Activated CD8-positive, alpha-beta T cell treated with anti-CD3 and anti-CD28 coated beads, Interleukin-2, amount 10 ng/mL, durations not matched to agents 7 days and 5 days (primary cell): Measurements from ENCODE around the gene YTHDC1. TPM values are rescaled to one million over a fixed set of nuclear protein-coding genes. Genes with fewer than 3 reads are reported as not detected.

Experiments used
- ATAC-seq: fragments of 150-1000 bp; cut with Tn5 transposase; one replicate; pipeline ENCODE4 v1.10.0; 2021; ENCODE audit warnings: moderate library complexity
- CTCF ChIA-PET: fragments of 350-600 bp; sonication (Branson Sonifier 250); formaldehyde crosslinking; loops from one replicate; lab custom pipeline; 2021; ENCODE audit warnings: antibody characterized with exemption; lab: Charles Lee
- POLR2A ChIA-PET: fragments of 350-600 bp; sonication (Branson Sonifier 250); formaldehyde crosslinking; loops from one replicate; lab custom pipeline; 2021; ENCODE audit warnings: antibody characterized with exemption; lab: Charles Lee
- DNase-seq: peaks from one replicate; pipeline ENCODE4 v3.0.0-alpha.2; 2020
- H3K27ac Mint-ChIP-seq: one replicate; pipeline ENCODE4 v1.8.0; 2021; ENCODE audit warnings: mild to moderate bottlenecking, mixed read lengths
- H3K27me3 Mint-ChIP-seq: one replicate; pipeline ENCODE4 v1.8.0; 2021; ENCODE audit warnings: low read depth, mixed read lengths
- H3K36me3 Mint-ChIP-seq: one replicate; pipeline ENCODE4 v1.8.0; 2021; ENCODE audit warnings: low read depth, mixed read lengths
- H3K4me1 Mint-ChIP-seq: one replicate; pipeline ENCODE4 v1.8.0; 2021; ENCODE audit warnings: low read depth, mixed read lengths
- H3K4me3 Mint-ChIP-seq: one replicate; pipeline ENCODE4 v1.8.0; 2021; ENCODE audit warnings: mild to moderate bottlenecking, mixed read lengths
- H3K9me3 Mint-ChIP-seq: one replicate; pipeline ENCODE4 v1.8.0; 2022; ENCODE audit warnings: mixed read lengths; ENCODE audit not compliant: insufficient read depth
- total RNA-seq, 2 experiments: library from RNA; stranded (reverse); gene quantifications; one replicate each; pipeline ENCODE4 v1.2.3, GENCODE V29; 2021

Gene YTHDC1
- total RNA-seq, 2 experiments from 2014 or later: 69.3 to 70.3 TPM

DNA sequence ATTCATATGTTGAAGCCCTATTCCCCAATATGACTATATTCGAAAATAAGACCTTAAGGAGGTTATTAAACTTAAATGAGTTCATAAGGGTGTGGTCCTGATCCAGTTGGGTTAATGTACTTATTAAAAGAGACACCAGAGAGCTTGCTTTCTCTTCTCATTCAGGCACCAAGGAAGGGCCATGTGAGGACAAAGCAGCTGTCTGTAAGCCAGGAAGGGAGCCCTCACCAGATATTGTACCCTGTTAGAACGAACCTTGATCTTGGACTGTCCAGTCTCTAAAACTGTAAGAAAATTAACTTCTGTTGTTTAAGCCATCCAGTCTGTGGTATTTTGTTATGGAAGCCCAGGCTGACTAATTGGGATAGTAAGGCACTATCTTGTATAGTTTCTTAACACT lies 9.1 kb upstream of the YTHDC1 start:
- no peak overlapping the region for H3K4me3 Mint-ChIP-seq
- H3K27me3 Mint-ChIP-seq: peaks cover 16% of the 10 kb centered on the region
- DNase-seq: no peak
- no peaks in the 10 kb centered on the region for H3K36me3 Mint-ChIP-seq
- CTCF ChIA-PET: no interaction called here
- H3K4me1 Mint-ChIP-seq: peaks cover 12% of the 10 kb centered on the region
- no peaks in the 10 kb centered on the region for H3K9me3 Mint-ChIP-seq
- peak overlapping the region; percentile 31 for H3K27ac Mint-ChIP-seq
- POLR2A ChIA-PET: interaction anchor here (0.9 kb wide), 1 partner anchor 10 kb away, joined by 3 read pairs; no protein-coding TSS in a partner anchor
- no peak for ATAC-seq

DNA sequence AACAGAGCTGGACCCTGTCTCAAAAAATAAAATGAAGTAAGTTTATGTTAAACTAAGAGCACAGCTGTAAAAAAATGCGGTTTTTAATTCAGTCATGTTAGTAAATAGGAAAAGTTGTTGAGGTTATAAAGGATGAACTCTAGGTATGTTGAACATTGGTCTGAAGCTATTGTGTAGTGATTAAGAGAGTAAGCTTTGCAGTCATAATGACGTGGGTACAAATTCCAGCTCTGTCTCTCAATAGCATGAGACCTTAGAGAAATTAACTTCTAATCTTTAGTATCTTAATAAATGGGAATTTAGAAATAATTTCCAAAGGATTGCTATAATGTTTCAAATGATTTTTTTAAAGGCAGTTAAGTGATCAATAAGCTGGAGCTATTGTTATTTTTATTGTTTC lies 2.9 kb upstream of the YTHDC1 start:
- peaks cover 14% of the 10 kb centered on the region for H3K27me3 Mint-ChIP-seq
- ChIA-PET POLR2A (interaction anchor here (0.6 kb wide), 1 partner anchor 30 kb away, joined by 3 read pairs; no protein-coding TSS in a partner anchor), CTCF (interaction anchor here (1.1 kb wide), 1 partner anchor 23 kb away, joined by 4 read pairs; no protein-coding TSS in a partner anchor)
- no peak overlapping the region for H3K4me3 Mint-ChIP-seq
- ATAC-seq: no peak
- no peak overlapping the region for H3K27ac Mint-ChIP-seq
- H3K9me3 Mint-ChIP-seq: no peaks in the 10 kb centered on the region
- peaks cover 9% of the 10 kb centered on the region for H3K4me1 Mint-ChIP-seq
- no peak for DNase-seq
- H3K36me3 Mint-ChIP-seq: peaks cover 14% of the 10 kb centered on the region

- CTCF ChIA-PET: interaction anchor here (2.5 kb wide), 1 partner anchor 27 kb away, joined by 8 read pairs; no protein-coding TSS in a partner anchor
- H3K4me1 Mint-ChIP-seq: peaks cover 33% of the 10 kb centered on the region
Observed at GRCh38 chr4:68349279-68349648, 626 bp downstream of the YTHDC1 start.

GRCh38 chr4:68348577-68348976 lies 1.3 kb downstream of the YTHDC1 start:
- DNase-seq (no peak), ATAC-seq (no peak)
- H3K27ac Mint-ChIP-seq: peak overlapping the region; percentile 98
- H3K27me3 Mint-ChIP-seq: no peaks in the 10 kb centered on the region
- peak overlapping the region; percentile 92 for H3K4me3 Mint-ChIP-seq
- H3K36me3 Mint-ChIP-seq: peaks cover 31% of the 10 kb centered on the region
- ChIA-PET CTCF (interaction anchor here (2.5 kb wide), 1 partner anchor 27 kb away, joined by 8 read pairs; no protein-coding TSS in a partner anchor), POLR2A (interaction anchor here (0.6 to 1.4 kb wide), 3 partner anchors 10 to 803 kb away, joined by 3 to 4 read pairs (median 4); partner anchors contain the start of gene CENPC)
- no peaks in the 10 kb centered on the region for H3K9me3 Mint-ChIP-seq
- peaks cover 39% of the 10 kb centered on the region for H3K4me1 Mint-ChIP-seq

More at GRCh38 chr4:68349279-68349648, 626 bp downstream of the YTHDC1 start:
- no peaks in the 10 kb centered on the region for H3K9me3 Mint-ChIP-seq
- H3K27me3 Mint-ChIP-seq: peaks cover 2% of the 10 kb centered on the region
- H3K27ac Mint-ChIP-seq: peak overlapping the region; percentile 98
- H3K36me3 Mint-ChIP-seq: peaks cover 28% of the 10 kb centered on the region
- DNase-seq (peak; percentile 35), ATAC-seq (peak; percentile 28)
- POLR2A ChIA-PET: interaction anchor here (0.6 to 1.4 kb wide), 3 partner anchors 10 to 804 kb away, joined by 3 to 4 read pairs (median 4); partner anchors contain the start of gene CENPC
- H3K4me3 Mint-ChIP-seq: peak overlapping the region; percentile 92

- peaks cover 39% of the 10 kb centered on the region for H3K4me1 Mint-ChIP-seq
- ATAC-seq: no peak
Observed at GRCh38 chr4:68347845-68348244, 2.0 kb downstream of the YTHDC1 start.

GRCh38 chr4:68346461-68346860 lies 3.4 kb downstream of the YTHDC1 start:
- Mint-ChIP-seq H3K27ac (no peak overlapping the region), H3K4me1 (peaks cover 45% of the 10 kb centered on the region)
- CTCF ChIA-PET: no interaction called here

More at GRCh38 chr4:68347845-68348244, 2.0 kb downstream of the YTHDC1 start:
- peak overlapping the region; percentile 92 for H3K4me3 Mint-ChIP-seq
- DNase-seq: no peak
- H3K27ac Mint-ChIP-seq: no peak overlapping the region
- peaks cover 31% of the 10 kb centered on the region for H3K36me3 Mint-ChIP-seq
- H3K27me3 Mint-ChIP-seq: no peaks in the 10 kb centered on the region
- no peaks in the 10 kb centered on the region for H3K9me3 Mint-ChIP-seq
- ChIA-PET CTCF (interaction anchor here (1.1 to 2.5 kb wide), 2 partner anchors 13 to 28 kb away, joined by 4 to 8 read pairs; no protein-coding TSS in a partner anchor), POLR2A (no interaction called here)

DNA sequence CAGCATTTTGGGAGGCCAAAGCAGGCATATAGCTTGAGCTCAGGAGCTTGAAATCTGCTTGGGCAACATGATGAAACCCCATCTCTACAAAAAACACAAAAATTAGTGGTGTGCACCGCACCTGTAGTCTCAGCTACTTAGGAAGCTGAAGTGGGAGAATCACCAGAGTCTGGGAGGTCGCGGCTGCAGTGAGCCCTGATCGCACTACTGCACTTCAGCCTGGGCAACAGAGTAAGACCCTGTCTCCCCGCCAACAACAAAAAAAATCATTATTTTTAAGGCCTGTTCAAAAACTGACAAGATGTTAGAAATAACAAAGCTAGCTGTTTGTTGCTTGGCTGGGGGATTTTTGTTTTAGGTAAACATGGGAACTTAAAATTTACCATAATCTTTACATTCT lies 5.1 kb downstream of the YTHDC1 start:
- Mint-ChIP-seq H3K4me1 (peaks cover 48% of the 10 kb centered on the region), H3K4me3 (no peak overlapping the region)
- ATAC-seq: no peak

More at GRCh38 chr4:68346461-68346860, 3.4 kb downstream of the YTHDC1 start:
- no peak for DNase-seq
- no peak for ATAC-seq
- no peaks in the 10 kb centered on the region for H3K9me3 Mint-ChIP-seq
- H3K27me3 Mint-ChIP-seq: no peaks in the 10 kb centered on the region
- peaks cover 36% of the 10 kb centered on the region for H3K36me3 Mint-ChIP-seq
- no peak overlapping the region for H3K4me3 Mint-ChIP-seq
- POLR2A ChIA-PET: no interaction called here

GRCh38 chr4:68344049-68344448 lies 5.8 kb downstream of the YTHDC1 start:
- ChIA-PET POLR2A (no interaction called here), CTCF (interaction anchor here (1.3 to 2.6 kb wide), 2 partner anchors 13 to 32 kb away, joined by 4 to 13 read pairs; no protein-coding TSS in a partner anchor)
- no peaks in the 10 kb centered on the region for H3K27me3 Mint-ChIP-seq
- H3K27ac Mint-ChIP-seq: no peak overlapping the region
- H3K36me3 Mint-ChIP-seq: peaks cover 30% of the 10 kb centered on the region
- peaks cover 49% of the 10 kb centered on the region for H3K4me1 Mint-ChIP-seq
- H3K4me3 Mint-ChIP-seq: no peak overlapping the region
- no peaks in the 10 kb centered on the region for H3K9me3 Mint-ChIP-seq
- DNase-seq (no peak), ATAC-seq (no peak)

More for the DNA sequence above, 5.1 kb downstream of the YTHDC1 start:
- CTCF ChIA-PET: interaction anchor here (2.6 kb wide), 1 partner anchor 31 kb away, joined by 13 read pairs; no protein-coding TSS in a partner anchor
- POLR2A ChIA-PET: no interaction called here
- DNase-seq: no peak
- no peaks in the 10 kb centered on the region for H3K27me3 Mint-ChIP-seq
- H3K27ac Mint-ChIP-seq: no peak overlapping the region
- no peaks in the 10 kb centered on the region for H3K9me3 Mint-ChIP-seq
- H3K36me3 Mint-ChIP-seq: peaks cover 34% of the 10 kb centered on the region

GRCh38 chr4:68342134-68342533 lies 7.8 kb downstream of the YTHDC1 start:
- CTCF ChIA-PET: interaction anchor here (0.7 kb wide), 1 partner anchor 34 kb away, joined by 3 read pairs; no protein-coding TSS in a partner anchor
- Mint-ChIP-seq H3K27ac (no peak overlapping the region), H3K9me3 (no peaks in the 10 kb centered on the region), H3K27me3 (no peaks in the 10 kb centered on the region), H3K36me3 (peaks cover 32% of the 10 kb centered on the region), H3K4me3 (no peak overlapping the region), H3K4me1 (peaks cover 42% of the 10 kb centered on the region)
- DNase-seq: no peak
- no peak for ATAC-seq
- POLR2A ChIA-PET: no interaction called here

GRCh38 chr4:68338625-68339024 lies 11.3 kb downstream of the YTHDC1 start:
- Mint-ChIP-seq H3K27ac (no peak overlapping the region), H3K4me1 (peaks cover 19% of the 10 kb centered on the region), H3K9me3 (no peaks in the 10 kb centered on the region), H3K27me3 (no peaks in the 10 kb centered on the region), H3K36me3 (peaks cover 31% of the 10 kb centered on the region), H3K4me3 (no peak overlapping the region)
- CTCF ChIA-PET: no interaction called here
- DNase-seq (no peak), ATAC-seq (no peak)
- POLR2A ChIA-PET: no interaction called here

- H3K9me3 Mint-ChIP-seq: no peaks in the 10 kb centered on the region
- POLR2A ChIA-PET: no interaction called here
- H3K27me3 Mint-ChIP-seq: no peaks in the 10 kb centered on the region
- H3K4me3 Mint-ChIP-seq: no peak overlapping the region
- CTCF ChIA-PET: no interaction called here
- ATAC-seq: no peak
- H3K4me1 Mint-ChIP-seq: peaks cover 19% of the 10 kb centered on the region
- no peak for DNase-seq
- H3K36me3 Mint-ChIP-seq: peaks cover 37% of the 10 kb centered on the region
- H3K27ac Mint-ChIP-seq: no peak overlapping the region
Observed at GRCh38 chr4:68337522-68337921, 12.4 kb downstream of the YTHDC1 start.

DNA sequence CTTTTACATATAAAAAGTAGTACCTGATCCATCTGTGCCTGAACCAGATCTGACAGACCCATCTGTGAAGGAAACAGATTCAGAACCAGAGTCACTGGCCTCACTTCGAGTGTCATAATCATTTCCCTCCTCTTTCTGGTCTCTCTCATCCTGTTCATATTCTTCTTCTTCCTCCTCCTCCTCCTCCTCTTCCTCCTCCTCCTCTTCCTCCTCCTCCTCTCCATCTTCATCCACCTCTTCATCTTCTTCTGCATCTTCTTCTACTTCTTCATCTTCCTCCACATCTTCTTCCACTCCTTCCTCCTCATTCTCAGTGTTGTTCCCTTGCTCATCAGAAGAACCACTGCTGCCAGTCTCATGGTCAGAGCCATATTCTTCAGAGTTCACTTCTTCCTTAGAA lies 12.9 kb downstream of the YTHDC1 start:
- ATAC-seq (no peak), DNase-seq (no peak)
- ChIA-PET CTCF (no interaction called here), POLR2A (no interaction called here)
- Mint-ChIP-seq H3K4me3 (no peak overlapping the region), H3K27me3 (no peaks in the 10 kb centered on the region), H3K27ac (peak overlapping the region; percentile 7), H3K36me3 (peaks cover 39% of the 10 kb centered on the region), H3K4me1 (peaks cover 16% of the 10 kb centered on the region), H3K9me3 (no peaks in the 10 kb centered on the region)
